WTC11 (cell line): ENCODE results near the gene LILRB2.
"Not testable (repeated sequence)": the region's sequence is repeated elsewhere in the genome, so short reads cannot be mapped to it uniquely, and the experiment has no call there.

Experiments
- CREB1 ChIP-seq: sonication (generic); formaldehyde crosslinking; IDR thresholded peaks from 2 replicates; pipeline ENCODE4 v1.8.0; 2023; ENCODE audit warnings: mild to moderate bottlenecking, missing genetic modification reagents
- CREM ChIP-seq: sonication (generic); formaldehyde crosslinking; IDR thresholded peaks from 2 replicates; pipeline ENCODE4 v1.8.1; 2022; ENCODE audit warnings: mild to moderate bottlenecking, missing genetic modification reagents, moderate library complexity
- ELF4 ChIP-seq: sonication (generic); formaldehyde crosslinking; IDR thresholded peaks from 2 replicates; pipeline ENCODE4 v1.8.1; 2022; ENCODE audit warnings: low read depth, mild to moderate bottlenecking, moderate library complexity, missing genetic modification reagents
- FOXJ3 ChIP-seq: sonication (generic); formaldehyde crosslinking; IDR thresholded peaks from 2 replicates; pipeline ENCODE4 v1.9.0; 2021; ENCODE audit warnings: missing genetic modification reagents, mild to moderate bottlenecking, borderline replicate concordance
- NFATC4 ChIP-seq: fragments of 250-450 bp; sonication (Bioruptor Pico); IDR thresholded peaks from 2 replicates; pipeline ENCODE4 v1.9.0; 2021; ENCODE audit warnings: mild to moderate bottlenecking
- NR2C2 ChIP-seq: sonication (generic); formaldehyde crosslinking; IDR thresholded peaks from 2 replicates; pipeline ENCODE4 v1.8.0; 2022; ENCODE audit warnings: mild to moderate bottlenecking, missing genetic modification reagents
- SMAD3 ChIP-seq: sonication (generic); formaldehyde crosslinking; IDR thresholded peaks from 2 replicates; pipeline ENCODE4 v1.8.0; 2022; ENCODE audit warnings: missing genetic modification reagents, mild to moderate bottlenecking, borderline replicate concordance
- TEAD4 ChIP-seq: sonication (generic); formaldehyde crosslinking; IDR thresholded peaks from 2 replicates; pipeline ENCODE4 v1.8.0; 2022; ENCODE audit warnings: mild to moderate bottlenecking, missing genetic modification reagents
- ZNF671 ChIP-seq: fragments of 250-450 bp; sonication (Bioruptor Pico); IDR thresholded peaks from 2 replicates; pipeline ENCODE4 v1.8.0; 2021; ENCODE audit warnings: mild to moderate bottlenecking
- TF ChIP-seq, protein P1 (sequence below): fragments of 200-600 bp; IDR thresholded peaks from 2 replicates; pipeline ENCODE4 v1.8.0; 2022; ENCODE audit warnings: antibody characterized with exemption
- TF ChIP-seq, protein P2 (sequence below): sonication (generic); formaldehyde crosslinking; IDR thresholded peaks from 2 replicates; pipeline ENCODE4 v1.8.1; 2023; ENCODE audit warnings: mild to moderate bottlenecking, missing genetic modification reagents
- TF ChIP-seq, protein P3 (sequence below): sonication (generic); formaldehyde crosslinking; IDR thresholded peaks from 2 replicates; pipeline ENCODE4 v1.8.0; 2022; ENCODE audit warnings: mild to moderate bottlenecking, missing genetic modification reagents
- TF ChIP-seq, protein P4 (sequence below): fragments of 250-450 bp; sonication (Bioruptor Pico); IDR thresholded peaks from 2 replicates; pipeline ENCODE4 v1.9.0; 2021; ENCODE audit warnings: mild to moderate bottlenecking, borderline replicate concordance
- TF ChIP-seq, protein P5 (sequence below): sonication (generic); formaldehyde crosslinking; IDR thresholded peaks from 2 replicates; pipeline ENCODE4 v1.8.1; 2023; ENCODE audit warnings: mild to moderate bottlenecking, missing genetic modification reagents

DNA sequence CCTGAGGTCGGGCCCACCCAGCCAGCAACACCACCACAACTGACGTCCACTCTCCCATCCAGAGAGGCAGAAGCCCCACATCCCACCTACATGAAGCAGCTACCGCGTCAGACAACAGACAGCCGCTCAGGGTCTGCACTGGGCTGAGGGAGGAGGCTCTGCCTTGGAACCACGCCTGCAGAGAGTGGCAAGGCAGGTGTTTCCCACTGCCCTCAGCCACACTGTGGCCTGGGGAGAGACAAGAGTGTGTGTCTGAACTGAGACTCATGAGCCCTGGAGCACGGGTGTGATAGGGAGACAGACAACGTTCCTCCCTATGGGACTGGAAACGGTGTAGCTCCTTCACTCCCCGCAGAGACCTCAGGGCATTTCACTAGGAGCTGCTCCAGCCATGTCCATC is 5.4 kb upstream of the LILRB2 start:
- not testable (repeated sequence) for TF ChIP-seq FOXJ3 (CRISPR knock-in tag); NFATC4 (CRISPR knock-in tag); TEAD4 (CRISPR knock-in tag); NR2C2 (CRISPR knock-in tag); ZNF671; SMAD3 (CRISPR knock-in tag); CREM (CRISPR knock-in tag); ELF4 (CRISPR knock-in tag); CREB1
- TF ChIP-seq, protein P1, sequence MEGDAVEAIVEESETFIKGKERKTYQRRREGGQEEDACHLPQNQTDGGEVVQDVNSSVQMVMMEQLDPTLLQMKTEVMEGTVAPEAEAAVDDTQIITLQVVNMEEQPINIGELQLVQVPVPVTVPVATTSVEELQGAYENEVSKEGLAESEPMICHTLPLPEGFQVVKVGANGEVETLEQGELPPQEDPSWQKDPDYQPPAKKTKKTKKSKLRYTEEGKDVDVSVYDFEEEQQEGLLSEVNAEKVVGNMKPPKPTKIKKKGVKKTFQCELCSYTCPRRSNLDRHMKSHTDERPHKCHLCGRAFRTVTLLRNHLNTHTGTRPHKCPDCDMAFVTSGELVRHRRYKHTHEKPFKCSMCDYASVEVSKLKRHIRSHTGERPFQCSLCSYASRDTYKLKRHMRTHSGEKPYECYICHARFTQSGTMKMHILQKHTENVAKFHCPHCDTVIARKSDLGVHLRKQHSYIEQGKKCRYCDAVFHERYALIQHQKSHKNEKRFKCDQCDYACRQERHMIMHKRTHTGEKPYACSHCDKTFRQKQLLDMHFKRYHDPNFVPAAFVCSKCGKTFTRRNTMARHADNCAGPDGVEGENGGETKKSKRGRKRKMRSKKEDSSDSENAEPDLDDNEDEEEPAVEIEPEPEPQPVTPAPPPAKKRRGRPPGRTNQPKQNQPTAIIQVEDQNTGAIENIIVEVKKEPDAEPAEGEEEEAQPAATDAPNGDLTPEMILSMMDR, result not testable (repeated sequence)
- TF ChIP-seq, protein P2, sequence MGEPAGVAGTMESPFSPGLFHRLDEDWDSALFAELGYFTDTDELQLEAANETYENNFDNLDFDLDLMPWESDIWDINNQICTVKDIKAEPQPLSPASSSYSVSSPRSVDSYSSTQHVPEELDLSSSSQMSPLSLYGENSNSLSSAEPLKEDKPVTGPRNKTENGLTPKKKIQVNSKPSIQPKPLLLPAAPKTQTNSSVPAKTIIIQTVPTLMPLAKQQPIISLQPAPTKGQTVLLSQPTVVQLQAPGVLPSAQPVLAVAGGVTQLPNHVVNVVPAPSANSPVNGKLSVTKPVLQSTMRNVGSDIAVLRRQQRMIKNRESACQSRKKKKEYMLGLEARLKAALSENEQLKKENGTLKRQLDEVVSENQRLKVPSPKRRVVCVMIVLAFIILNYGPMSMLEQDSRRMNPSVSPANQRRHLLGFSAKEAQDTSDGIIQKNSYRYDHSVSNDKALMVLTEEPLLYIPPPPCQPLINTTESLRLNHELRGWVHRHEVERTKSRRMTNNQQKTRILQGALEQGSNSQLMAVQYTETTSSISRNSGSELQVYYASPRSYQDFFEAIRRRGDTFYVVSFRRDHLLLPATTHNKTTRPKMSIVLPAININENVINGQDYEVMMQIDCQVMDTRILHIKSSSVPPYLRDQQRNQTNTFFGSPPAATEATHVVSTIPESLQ, result not testable (repeated sequence)
- TF ChIP-seq, protein P3, sequence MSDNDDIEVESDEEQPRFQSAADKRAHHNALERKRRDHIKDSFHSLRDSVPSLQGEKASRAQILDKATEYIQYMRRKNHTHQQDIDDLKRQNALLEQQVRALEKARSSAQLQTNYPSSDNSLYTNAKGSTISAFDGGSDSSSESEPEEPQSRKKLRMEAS (CRISPR knock-in tag), result not testable (repeated sequence)
- TF ChIP-seq, protein P4, sequence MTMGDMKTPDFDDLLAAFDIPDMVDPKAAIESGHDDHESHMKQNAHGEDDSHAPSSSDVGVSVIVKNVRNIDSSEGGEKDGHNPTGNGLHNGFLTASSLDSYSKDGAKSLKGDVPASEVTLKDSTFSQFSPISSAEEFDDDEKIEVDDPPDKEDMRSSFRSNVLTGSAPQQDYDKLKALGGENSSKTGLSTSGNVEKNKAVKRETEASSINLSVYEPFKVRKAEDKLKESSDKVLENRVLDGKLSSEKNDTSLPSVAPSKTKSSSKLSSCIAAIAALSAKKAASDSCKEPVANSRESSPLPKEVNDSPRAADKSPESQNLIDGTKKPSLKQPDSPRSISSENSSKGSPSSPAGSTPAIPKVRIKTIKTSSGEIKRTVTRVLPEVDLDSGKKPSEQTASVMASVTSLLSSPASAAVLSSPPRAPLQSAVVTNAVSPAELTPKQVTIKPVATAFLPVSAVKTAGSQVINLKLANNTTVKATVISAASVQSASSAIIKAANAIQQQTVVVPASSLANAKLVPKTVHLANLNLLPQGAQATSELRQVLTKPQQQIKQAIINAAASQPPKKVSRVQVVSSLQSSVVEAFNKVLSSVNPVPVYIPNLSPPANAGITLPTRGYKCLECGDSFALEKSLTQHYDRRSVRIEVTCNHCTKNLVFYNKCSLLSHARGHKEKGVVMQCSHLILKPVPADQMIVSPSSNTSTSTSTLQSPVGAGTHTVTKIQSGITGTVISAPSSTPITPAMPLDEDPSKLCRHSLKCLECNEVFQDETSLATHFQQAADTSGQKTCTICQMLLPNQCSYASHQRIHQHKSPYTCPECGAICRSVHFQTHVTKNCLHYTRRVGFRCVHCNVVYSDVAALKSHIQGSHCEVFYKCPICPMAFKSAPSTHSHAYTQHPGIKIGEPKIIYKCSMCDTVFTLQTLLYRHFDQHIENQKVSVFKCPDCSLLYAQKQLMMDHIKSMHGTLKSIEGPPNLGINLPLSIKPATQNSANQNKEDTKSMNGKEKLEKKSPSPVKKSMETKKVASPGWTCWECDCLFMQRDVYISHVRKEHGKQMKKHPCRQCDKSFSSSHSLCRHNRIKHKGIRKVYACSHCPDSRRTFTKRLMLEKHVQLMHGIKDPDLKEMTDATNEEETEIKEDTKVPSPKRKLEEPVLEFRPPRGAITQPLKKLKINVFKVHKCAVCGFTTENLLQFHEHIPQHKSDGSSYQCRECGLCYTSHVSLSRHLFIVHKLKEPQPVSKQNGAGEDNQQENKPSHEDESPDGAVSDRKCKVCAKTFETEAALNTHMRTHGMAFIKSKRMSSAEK (CRISPR knock-in tag), result not testable (repeated sequence)
- TF ChIP-seq, protein P5, sequence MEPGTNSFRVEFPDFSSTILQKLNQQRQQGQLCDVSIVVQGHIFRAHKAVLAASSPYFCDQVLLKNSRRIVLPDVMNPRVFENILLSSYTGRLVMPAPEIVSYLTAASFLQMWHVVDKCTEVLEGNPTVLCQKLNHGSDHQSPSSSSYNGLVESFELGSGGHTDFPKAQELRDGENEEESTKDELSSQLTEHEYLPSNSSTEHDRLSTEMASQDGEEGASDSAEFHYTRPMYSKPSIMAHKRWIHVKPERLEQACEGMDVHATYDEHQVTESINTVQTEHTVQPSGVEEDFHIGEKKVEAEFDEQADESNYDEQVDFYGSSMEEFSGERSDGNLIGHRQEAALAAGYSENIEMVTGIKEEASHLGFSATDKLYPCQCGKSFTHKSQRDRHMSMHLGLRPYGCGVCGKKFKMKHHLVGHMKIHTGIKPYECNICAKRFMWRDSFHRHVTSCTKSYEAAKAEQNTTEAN (CRISPR knock-in tag), result not testable (repeated sequence)
